Parathyroid adenoma (tissue), 2 donors: ENCODE data around the gene FRS3.

Experiments used
- H2AFZ ChIP-seq: fragments of 300-600 bp; sonication (generic); one replicate; pipeline ENCODE4 v1.7.0; 2017; ENCODE audit warnings: antibody characterized with exemption, mild to moderate bottlenecking
- H3K27ac ChIP-seq: fragments of 300-600 bp; sonication (generic); one replicate; pipeline ENCODE4 v1.7.0; 2017
- H3K27me3 ChIP-seq: fragments of 300-600 bp; sonication (generic); one replicate; pipeline ENCODE4 v1.7.0; 2017; ENCODE audit warnings: low read length; ENCODE audit not compliant: control insufficient read depth, insufficient read depth
- H3K36me3 ChIP-seq: fragments of 300-600 bp; sonication (generic); one replicate; pipeline ENCODE4 v1.7.0; 2017; ENCODE audit warnings: low read length; ENCODE audit not compliant: control insufficient read depth, insufficient read depth
- H3K4me1 ChIP-seq: fragments of 300-600 bp; sonication (generic); one replicate; pipeline ENCODE4 v1.7.0; 2017; ENCODE audit warnings: control low read depth
- H3K4me2 ChIP-seq: fragments of 300-600 bp; sonication (generic); one replicate; pipeline ENCODE4 v1.7.0; 2017; ENCODE audit warnings: low read length
- H3K4me3 ChIP-seq: fragments of 300-600 bp; sonication (generic); one replicate; pipeline ENCODE4 v1.7.0; 2017; ENCODE audit warnings: low read depth, low read length
- H3K79me2 ChIP-seq: fragments of 300-600 bp; sonication (generic); one replicate; pipeline ENCODE4 v1.7.0; 2017; ENCODE audit warnings: control low read depth
- H3K9ac ChIP-seq: fragments of 300-600 bp; sonication (generic); one replicate; pipeline ENCODE4 v1.7.0; 2017; ENCODE audit warnings: mild to moderate bottlenecking
- H3K9me3 ChIP-seq: fragments of 300-600 bp; sonication (generic); one replicate; pipeline ENCODE4 v1.7.0; 2017; ENCODE audit warnings: low read length; ENCODE audit not compliant: control insufficient read depth
- CTCF ChIP-seq: fragments of 300-600 bp; sonication (generic); IDR thresholded peaks from one replicate; pipeline ENCODE4 v1.7.0; 2017; ENCODE audit warnings: antibody characterized with exemption, mild to moderate bottlenecking
- donor health status: primary hyperparathyroidism.

FRS3 gene

GRCh38 chr6:41771058-41771983 is 8.4 kb downstream of the FRS3 start:
- Histone ChIP-seq H3K27ac (no peak overlapping the region), H3K4me2 (no peak overlapping the region), H3K9ac (no peak overlapping the region), H3K27me3 (no peaks in the 10 kb centered on the region), H3K4me3 (no peak overlapping the region), H3K4me1 (no peaks in the 10 kb centered on the region), H3K79me2 (no peaks in the 10 kb centered on the region), H2AFZ (no peak overlapping the region), H3K36me3 (no peaks in the 10 kb centered on the region), H3K9me3 (no peaks in the 10 kb centered on the region)
- no peak for TF ChIP-seq CTCF

GRCh38 chr6:41770381-41771057 is 9.2 kb downstream of the FRS3 start:
- no peak overlapping the region for H2AFZ ChIP-seq
- no peaks in the 10 kb centered on the region for H3K27me3 ChIP-seq
- no peaks in the 10 kb centered on the region for H3K9me3 ChIP-seq
- no peak overlapping the region for H3K27ac ChIP-seq
- no peak overlapping the region for H3K4me3 ChIP-seq
- no peaks in the 10 kb centered on the region for H3K4me1 ChIP-seq
- H3K36me3 ChIP-seq = no peaks in the 10 kb centered on the region
- no peak overlapping the region for H3K4me2 ChIP-seq
- no peaks in the 10 kb centered on the region for H3K79me2 ChIP-seq
- no peak for TF ChIP-seq CTCF
- no peak overlapping the region for H3K9ac ChIP-seq

GRCh38 chr6:41769376-41769775 is 10.3 kb downstream of the FRS3 start:
- Histone ChIP-seq H3K9ac (no peak overlapping the region), H2AFZ (no peak overlapping the region), H3K4me1 (no peaks in the 10 kb centered on the region), H3K4me3 (no peak overlapping the region), H3K4me2 (no peak overlapping the region), H3K27me3 (no peaks in the 10 kb centered on the region), H3K9me3 (no peaks in the 10 kb centered on the region), H3K79me2 (no peaks in the 10 kb centered on the region), H3K27ac (no peak overlapping the region), H3K36me3 (no peaks in the 10 kb centered on the region)
- TF ChIP-seq CTCF = no peak

GRCh38 chr6:41768545-41769308 is 11.0 kb downstream of the FRS3 start:
- no peak overlapping the region for H3K4me2 ChIP-seq
- no peaks in the 10 kb centered on the region for H3K27me3 ChIP-seq
- no peaks in the 10 kb centered on the region for H3K36me3 ChIP-seq
- H3K4me3 ChIP-seq = no peak overlapping the region
- H3K9ac ChIP-seq = no peak overlapping the region
- no peak for TF ChIP-seq CTCF
- H3K4me1 ChIP-seq = no peaks in the 10 kb centered on the region
- H3K9me3 ChIP-seq = no peaks in the 10 kb centered on the region
- no peaks in the 10 kb centered on the region for H3K79me2 ChIP-seq
- no peak overlapping the region for H3K27ac ChIP-seq
- H2AFZ ChIP-seq = no peak overlapping the region
